C4-2B (cell line): ENCODE measurements around the gene GPRIN1.
"Not testable (repeated sequence)": the region's sequence is repeated elsewhere in the genome, so short reads cannot be mapped to it uniquely, and the experiment has no call there.

Experiments
- ZFX ChIP-seq: fragments of 450-650 bp; IDR thresholded peaks from 2 replicates; pipeline ENCODE4 v1.6.1; 2017
- TF ChIP-seq, protein P1 (sequence below): fragments of 450-650 bp; conservative IDR thresholded peaks from 2 replicates; pipeline ENCODE4 v1.5.1; 2017; ENCODE audit warnings: mild to moderate bottlenecking

DNA sequence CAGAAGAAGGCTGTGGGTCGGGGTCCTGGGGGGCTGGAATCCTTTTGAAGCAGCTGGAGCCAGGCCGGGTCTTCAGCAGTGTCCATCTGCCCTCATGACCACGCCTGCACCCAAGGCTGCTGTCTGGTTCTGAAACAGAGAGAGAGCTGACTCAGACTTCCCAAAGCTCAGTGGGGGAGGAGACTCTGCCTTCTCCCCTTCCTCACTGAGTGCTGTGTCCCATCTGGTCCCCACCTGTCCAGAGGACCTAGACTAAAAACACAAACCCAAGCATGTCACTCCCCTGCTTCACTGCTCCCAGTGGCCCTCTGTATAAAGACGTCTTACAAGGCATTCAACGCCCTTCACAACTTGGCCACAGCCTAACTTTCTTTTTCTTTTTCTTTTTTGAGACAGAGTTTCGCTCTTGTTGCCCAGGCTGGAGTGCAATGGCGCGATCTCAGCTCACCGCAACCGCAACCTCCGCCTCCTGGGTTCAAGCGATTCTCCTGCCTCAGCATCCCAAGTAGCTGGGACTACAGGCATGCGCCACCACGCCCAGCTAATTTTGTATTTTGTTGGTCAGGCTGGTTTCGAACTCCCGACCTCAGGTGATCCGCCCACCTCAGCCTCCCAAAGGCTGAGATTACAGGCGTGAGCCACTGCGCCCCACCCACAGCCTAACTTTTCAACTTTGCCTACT is 10.1 kb downstream of the GPRIN1 start:
- TF ChIP-seq, protein P1, sequence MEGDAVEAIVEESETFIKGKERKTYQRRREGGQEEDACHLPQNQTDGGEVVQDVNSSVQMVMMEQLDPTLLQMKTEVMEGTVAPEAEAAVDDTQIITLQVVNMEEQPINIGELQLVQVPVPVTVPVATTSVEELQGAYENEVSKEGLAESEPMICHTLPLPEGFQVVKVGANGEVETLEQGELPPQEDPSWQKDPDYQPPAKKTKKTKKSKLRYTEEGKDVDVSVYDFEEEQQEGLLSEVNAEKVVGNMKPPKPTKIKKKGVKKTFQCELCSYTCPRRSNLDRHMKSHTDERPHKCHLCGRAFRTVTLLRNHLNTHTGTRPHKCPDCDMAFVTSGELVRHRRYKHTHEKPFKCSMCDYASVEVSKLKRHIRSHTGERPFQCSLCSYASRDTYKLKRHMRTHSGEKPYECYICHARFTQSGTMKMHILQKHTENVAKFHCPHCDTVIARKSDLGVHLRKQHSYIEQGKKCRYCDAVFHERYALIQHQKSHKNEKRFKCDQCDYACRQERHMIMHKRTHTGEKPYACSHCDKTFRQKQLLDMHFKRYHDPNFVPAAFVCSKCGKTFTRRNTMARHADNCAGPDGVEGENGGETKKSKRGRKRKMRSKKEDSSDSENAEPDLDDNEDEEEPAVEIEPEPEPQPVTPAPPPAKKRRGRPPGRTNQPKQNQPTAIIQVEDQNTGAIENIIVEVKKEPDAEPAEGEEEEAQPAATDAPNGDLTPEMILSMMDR: not testable (repeated sequence)
- not testable (repeated sequence) for TF ChIP-seq ZFX
